Neuronal stem cell (in vitro differentiated cells): ENCODE results near the gene ELN.

ENCODE experiments used
- DNase-seq: peaks from one replicate; pipeline ENCODE4 v3.0.0-alpha.2; 2013; ENCODE audit warnings: low spot score
- H2AFZ ChIP-seq: one replicate; pipeline ENCODE4 v1.6.1; 2013; ENCODE audit warnings: mild to moderate bottlenecking, low read length, inconsistent platforms
- H2AK5ac ChIP-seq: 2 replicates; pipeline ENCODE4 v1.6.1; 2013; ENCODE audit warnings: low read depth, mild to moderate bottlenecking, inconsistent platforms, low read length, moderate library complexity, mixed read lengths
- H2BK120ac ChIP-seq: 2 replicates; pipeline ENCODE4 v1.6.1; 2013; ENCODE audit warnings: low read depth, mild to moderate bottlenecking, inconsistent platforms, low read length, moderate library complexity, mixed read lengths
- H2BK12ac ChIP-seq: one replicate; pipeline ENCODE4 v1.6.1; 2013; ENCODE audit warnings: low read length, inconsistent platforms
- H2BK15ac ChIP-seq: 2 replicates; pipeline ENCODE4 v1.6.1; 2013; ENCODE audit warnings: mild to moderate bottlenecking, low read length, inconsistent platforms, mixed read lengths
- H2BK5ac ChIP-seq: one replicate; pipeline ENCODE4 v1.6.1; 2013; ENCODE audit warnings: inconsistent platforms, mild to moderate bottlenecking, low read length, moderate library complexity
- H3K14ac ChIP-seq: one replicate; pipeline ENCODE4 v1.6.1; 2013; ENCODE audit warnings: low read length, inconsistent platforms
- H3K18ac ChIP-seq: 2 replicates; pipeline ENCODE4 v1.6.1; 2013; ENCODE audit warnings: low read length, inconsistent platforms
- H3K23ac ChIP-seq: 2 replicates; pipeline ENCODE4 v1.6.1; 2013; ENCODE audit warnings: low read depth, mild to moderate bottlenecking, mixed read lengths, low read length, inconsistent platforms; ENCODE audit not compliant: poor library complexity
- H3K27ac ChIP-seq: replicated peaks from 3 replicates; pipeline ENCODE4 v1.5.1; 2013; ENCODE audit warnings: low read length, inconsistent platforms
- H3K27me3 ChIP-seq, 3 experiments: 2 replicates each; pipeline ENCODE4 v1.6.1; 2013; ENCODE audit warnings: low read length in 3 of 3, mild to moderate bottlenecking in 2 of 3, inconsistent platforms in 1 of 3, low read depth in 1 of 3, mixed read lengths in 1 of 3, moderate library complexity in 1 of 3; ENCODE audit not compliant: control insufficient read depth in 3 of 3, insufficient read depth in 3 of 3
- H3K36me3 ChIP-seq, 2 donors: replicated peaks in 1 of 2; 2 replicates each; pipeline ENCODE4 v1.6.1; 2013; ENCODE audit warnings: low read length in 2 of 2; ENCODE audit not compliant: control insufficient read depth in 2 of 2, insufficient read depth in 2 of 2
- H3K4ac ChIP-seq: 2 replicates; pipeline ENCODE4 v1.6.1; 2013; ENCODE audit warnings: inconsistent platforms, mild to moderate bottlenecking, low read length, moderate library complexity
- H3K4me1 ChIP-seq, 2 donors: 1 replicate in 1 of 2; 2 replicates in 1 of 2; pipeline ENCODE4 v1.6.1; 2013; ENCODE audit warnings: low read length in 2 of 2, low read depth in 1 of 2; ENCODE audit not compliant: control insufficient read depth in 2 of 2, insufficient read depth in 1 of 2
- H3K4me2 ChIP-seq: one replicate; pipeline ENCODE4 v1.6.1; 2013; ENCODE audit warnings: mild to moderate bottlenecking, low read length, inconsistent platforms; ENCODE audit not compliant: insufficient read depth, poor library complexity, severe bottlenecking
- H3K4me3 ChIP-seq, 2 donors: 2 replicates each; pipeline ENCODE4 v1.5.1; 2013; ENCODE audit warnings: low read length in 2 of 2, mild to moderate bottlenecking in 2 of 2, inconsistent platforms in 1 of 2, moderate library complexity in 1 of 2
- H3K79me1 ChIP-seq: one replicate; pipeline ENCODE4 v1.6.1; 2013; ENCODE audit warnings: low read depth, mild to moderate bottlenecking, inconsistent platforms, low read length, moderate library complexity
- H3K9ac ChIP-seq: one replicate; pipeline ENCODE4 v1.6.1; 2013; ENCODE audit warnings: mild to moderate bottlenecking, low read depth, low read length, inconsistent platforms; ENCODE audit not compliant: poor library complexity
- H3K9me3 ChIP-seq, 2 donors: replicated peaks in 1 of 2; 2 replicates each; pipeline versions ENCODE3 to v1.6.1; 2013; ENCODE audit warnings: low read length in 2 of 2, mild to moderate bottlenecking in 2 of 2, inconsistent platforms in 1 of 2, low read depth in 1 of 2, mixed read lengths in 1 of 2, moderate library complexity in 1 of 2; ENCODE audit not compliant: control insufficient read depth in 2 of 2, insufficient read depth in 1 of 2
- H4K8ac ChIP-seq: one replicate; pipeline ENCODE4 v1.6.1; 2013; ENCODE audit warnings: low read depth, mild to moderate bottlenecking, inconsistent platforms, low read length, moderate library complexity
- H4K91ac ChIP-seq: one replicate; pipeline ENCODE4 v1.6.1; 2013; ENCODE audit warnings: low read length, low read depth, mild to moderate bottlenecking, inconsistent platforms; ENCODE audit not compliant: poor library complexity
- WGBS, 2 donors: extraction: QIAGEN DNeasy Blood & Tissue Kit; methylation state at CpG; one replicate each; pipeline ENCODE4 v1.1.7; 2013; ENCODE audit warnings: missing lambda C conversion rate in 2 of 2, mixed read lengths in 1 of 2; ENCODE audit not compliant: insufficient read length in 2 of 2, insufficient replicate concordance in 1 of 2; ENCODE audit errors: extremely low coverage in 2 of 2; 5-methylcytosine and 5-hydroxymethylcytosine counted together

The ELN gene

GRCh38 chr7:74056096-74056915 lies 28.3 kb downstream of the ELN start:
- peak overlapping the region; percentile 75 for H2AK5ac ChIP-seq
- H3K27ac ChIP-seq: no peak overlapping the region
- no peaks in the 10 kb centered on the region for H3K79me1 ChIP-seq
- peak overlapping the region; percentile 28 for H3K18ac ChIP-seq
- peaks cover 0 to 3% of the 10 kb centered on the region in 2 donors for H3K4me1 ChIP-seq
- no peak overlapping the region for H2BK12ac ChIP-seq
- no peak overlapping the region for H2BK15ac ChIP-seq
- no CpG with 5 or more reads among the region's 26 CpGs for WGBS, 2 donors
- H3K4me2 ChIP-seq: no peak overlapping the region
- no peak overlapping the region for H3K23ac ChIP-seq
- no peak overlapping the region for H2BK5ac ChIP-seq
- DNase-seq: no peak
- H3K36me3 ChIP-seq: no peaks in the 10 kb centered on the region
- no peak overlapping the region for H4K8ac ChIP-seq
- no peak overlapping the region for H4K91ac ChIP-seq
- H3K4me3 ChIP-seq: no peak overlapping the region
- H3K4ac ChIP-seq: no peak overlapping the region
- peak overlapping the region; percentile 59 for H2AFZ ChIP-seq
- no peak overlapping the region for H2BK120ac ChIP-seq
- H3K9ac ChIP-seq: no peak overlapping the region
- peak overlapping the region; percentile 6 for H3K14ac ChIP-seq
- no peaks in the 10 kb centered on the region for H3K9me3 ChIP-seq
- peaks cover 0 to 4% (median 0%) of the 10 kb centered on the region in 3 experiments for H3K27me3 ChIP-seq

GRCh38 chr7:74057216-74057925 lies 29.4 kb downstream of the ELN start:
- Histone ChIP-seq H3K23ac (no peak overlapping the region), H2BK12ac (no peak overlapping the region), H3K36me3 (no peaks in the 10 kb centered on the region), H4K91ac (no peak overlapping the region), H3K4ac (no peak overlapping the region), H2BK15ac (no peak overlapping the region), H3K18ac (no peak overlapping the region), H3K4me1 (peaks cover 1 to 3% of the 10 kb centered on the region in 2 donors), H3K4me3 (no peak overlapping the region), H2BK120ac (no peak overlapping the region), H3K27me3 (peaks cover 0 to 4% (median 0%) of the 10 kb centered on the region in 3 experiments), H2AK5ac (peak overlapping the region; percentile 68), H2BK5ac (no peak overlapping the region), H3K4me2 (no peak overlapping the region), H3K9ac (no peak overlapping the region), H4K8ac (no peak overlapping the region), H2AFZ (no peak overlapping the region), H3K27ac (no peak overlapping the region), H3K9me3 (peaks cover 0 to 2% of the 10 kb centered on the region in 2 donors), H3K14ac (no peak overlapping the region), H3K79me1 (no peaks in the 10 kb centered on the region)
- no CpG with 5 or more reads among the region's 11 CpGs for WGBS, 2 donors
- no peak for DNase-seq

GRCh38 chr7:74057987-74058386 lies 30.0 kb downstream of the ELN start:
- H2AK5ac ChIP-seq: no peak overlapping the region
- H2BK120ac ChIP-seq: no peak overlapping the region
- no peak overlapping the region for H3K23ac ChIP-seq
- no peak overlapping the region for H4K91ac ChIP-seq
- H3K14ac ChIP-seq: no peak overlapping the region
- H3K4ac ChIP-seq: no peak overlapping the region
- WGBS, 2 donors: no CpG with 5 or more reads among the region's 1 CpG
- no peaks in the 10 kb centered on the region for H3K79me1 ChIP-seq
- H3K27ac ChIP-seq: no peak overlapping the region
- H3K9me3 ChIP-seq: peaks cover 0 to 2% of the 10 kb centered on the region in 2 donors
- H3K27me3 ChIP-seq: peaks cover 0 to 4% (median 0%) of the 10 kb centered on the region in 3 experiments
- no peak overlapping the region for H3K9ac ChIP-seq
- no peaks in the 10 kb centered on the region for H3K36me3 ChIP-seq
- no peak overlapping the region for H4K8ac ChIP-seq
- H3K4me3 ChIP-seq: no peak overlapping the region
- peaks cover 1 to 3% of the 10 kb centered on the region in 2 donors for H3K4me1 ChIP-seq
- no peak overlapping the region for H3K4me2 ChIP-seq
- no peak overlapping the region for H2AFZ ChIP-seq
- no peak overlapping the region for H3K18ac ChIP-seq
- H2BK5ac ChIP-seq: no peak overlapping the region
- H2BK15ac ChIP-seq: no peak overlapping the region
- no peak for DNase-seq
- no peak overlapping the region for H2BK12ac ChIP-seq

GRCh38 chr7:74058486-74058885 lies 30.5 kb downstream of the ELN start:
- Histone ChIP-seq H2AFZ (no peak overlapping the region), H4K8ac (no peak overlapping the region), H3K9me3 (peaks cover 0 to 2% of the 10 kb centered on the region in 2 donors), H2BK12ac (no peak overlapping the region), H3K14ac (no peak overlapping the region), H3K79me1 (no peaks in the 10 kb centered on the region), H3K4me2 (no peak overlapping the region), H2BK120ac (no peak overlapping the region), H3K36me3 (no peaks in the 10 kb centered on the region), H2BK15ac (no peak overlapping the region), H3K27me3 (peaks cover 0 to 4% (median 0%) of the 10 kb centered on the region in 3 experiments), H3K9ac (no peak overlapping the region), H4K91ac (no peak overlapping the region), H3K18ac (no peak overlapping the region), H2BK5ac (no peak overlapping the region), H3K27ac (no peak overlapping the region), H3K23ac (peak overlapping the region; percentile 17), H2AK5ac (no peak overlapping the region), H3K4me1 (peaks cover 1 to 3% of the 10 kb centered on the region in 2 donors), H3K4me3 (no peak overlapping the region), H3K4ac (no peak overlapping the region)
- DNase-seq: no peak
- no CpG with 5 or more reads among the region's 7 CpGs for WGBS, 2 donors
